ENCODE data around the gene LCORL.
"Not testable (repeated sequence)": the region's sequence is repeated elsewhere in the genome, so short reads cannot be mapped to it uniquely, and the experiment has no call there.

LCORL gene

GRCh38 chr4:18021720-18022571 is at the start of gene LCORL:
TSS of gene LCORL (minus strand) at chr4:18021755. CDS start at chr4:18021751, 4 bp downstream.
- peak; percentile 96 for DNase-seq

GRCh38 chr4:18069810-18070209 is 48.3 kb upstream of the LCORL start:
- DNase-seq: no peak

GRCh38 chr4:18067031-18067430 is 45.5 kb upstream of the LCORL start:
- DNase-seq: no peak

- DNase-seq: no peak
Measured at GRCh38 chr4:18063079-18063478, 41.5 kb upstream of the LCORL start.

GRCh38 chr4:18057821-18058533 is 36.4 kb upstream of the LCORL start:
- DNase-seq: no peak

GRCh38 chr4:18056030-18056429 is 34.5 kb upstream of the LCORL start:
- no peak for DNase-seq

- no peak for DNase-seq
Measured at GRCh38 chr4:18052158-18052557, 30.6 kb upstream of the LCORL start.

- no peak for DNase-seq
Measured at GRCh38 chr4:18051281-18051680, 29.7 kb upstream of the LCORL start.

GRCh38 chr4:18050448-18050847 is 28.9 kb upstream of the LCORL start:
- no peak for DNase-seq

GRCh38 chr4:18049446-18049845 is 27.9 kb upstream of the LCORL start:
- DNase-seq: peak; percentile 3

GRCh38 chr4:18042754-18043153 is 21.2 kb upstream of the LCORL start:
- no peak for DNase-seq

- DNase-seq: no peak
Measured at GRCh38 chr4:18042012-18042411, 20.5 kb upstream of the LCORL start.

- DNase-seq: no peak
Measured at GRCh38 chr4:18041114-18041513, 19.6 kb upstream of the LCORL start.

GRCh38 chr4:18039113-18039512 is 17.6 kb upstream of the LCORL start:
- DNase-seq: no peak

GRCh38 chr4:18036369-18036768 is 14.8 kb upstream of the LCORL start:
- not testable (repeated sequence) for DNase-seq

- no peak for DNase-seq
Measured at GRCh38 chr4:18034099-18034498, 12.5 kb upstream of the LCORL start.

- DNase-seq: no peak
Measured at GRCh38 chr4:18033111-18034085, 11.8 kb upstream of the LCORL start.

- no peak for DNase-seq
Measured at GRCh38 chr4:18025288-18025687, 3.7 kb upstream of the LCORL start.

- no peak for DNase-seq
Measured at GRCh38 chr4:18022572-18023050, 1.1 kb upstream of the LCORL start.

GRCh38 chr4:18021470-18021719 is 160 bp downstream of the LCORL start:
- DNase-seq: no peak

GRCh38 chr4:18020671-18021469 is 685 bp downstream of the LCORL start:
- peak; percentile 89 for DNase-seq

GRCh38 chr4:18020145-18020670 is 1.3 kb downstream of the LCORL start:
- no peak for DNase-seq
